GM12878 (cell line): ENCODE measurements around the gene TMEM244. TPM values are rescaled to one million over a fixed set of nuclear protein-coding genes. Genes with fewer than 3 reads are reported as not detected.

Experiments
- ATAC-seq: fragments of 200-7000 bp; cut with Tn5 transposase; 3 replicates; pipeline ENCODE4 v1.9.1; 2020; ENCODE audit warnings: mild to moderate bottlenecking, moderate library complexity
- BruUV-seq: library from RNA; stranded (reverse); fragments of 400-500 nt; replicated peaks from 2 replicates; lab custom pipeline; 2021; lab: Mats Ljungman, UMichigan
- CTCF ChIA-PET: fragments of 300-600 bp; sonication (Branson Sonifier 250); formaldehyde crosslinking; extraction: SDS; loops from one replicate; lab custom pipeline; 2021; ENCODE audit warnings: inconsistent platforms; lab: Yijun Ruan, JAX
- POLR2A ChIA-PET: fragments of 350-600 bp; formaldehyde crosslinking; extraction: SDS; loops from one replicate; lab custom pipeline; 2021; ENCODE audit warnings: inconsistent platforms; lab: Charles Lee
- RAD21 ChIA-PET: fragments of 300-600 bp; sonication (Branson Sonifier 250); formaldehyde crosslinking; loops from one replicate; lab custom pipeline; 2023; ENCODE audit warnings: antibody characterized with exemption; ENCODE audit not compliant: unreplicated experiment; lab: Charles Lee
- SMC1A ChIA-PET: fragments of 300-600 bp; sonication (Branson Sonifier 250); formaldehyde crosslinking; loops from one replicate; lab custom pipeline; 2023; ENCODE audit not compliant: unreplicated experiment, uncharacterized antibody; lab: Charles Lee
- DNase-seq: peaks from one replicate; pipeline ENCODE4 v3.0.0-alpha.2; 2011; ENCODE audit warnings: low read depth, low spot score
- FAIRE-seq: peaks from 3 replicates; lab custom pipeline; 2011; peaks lifted over from hg19 to GRCh38; lab: Jason Lieb, UNC
- H2AFZ ChIP-seq: 2 replicates; pipeline ENCODE4 v1.6.0; 2011; ENCODE audit warnings: low read depth, low read length, control low read depth; ENCODE audit not compliant: control insufficient read depth
- H3K27ac ChIP-seq: 2 replicates; pipeline ENCODE4 v1.5.1; 2011; ENCODE audit warnings: control low read depth; ENCODE audit not compliant: control insufficient read depth, insufficient read depth
- H3K27me3 ChIP-seq, 2 experiments: replicated peaks in 1 of 2; 2 replicates each; pipeline versions ENCODE4 v1.6.0 to v1.6.1; 2011; ENCODE audit warnings: low read length in 1 of 2; ENCODE audit not compliant: control insufficient read depth in 2 of 2, insufficient read depth in 2 of 2
- H3K36me3 ChIP-seq, 2 experiments: 2 replicates each; pipeline ENCODE4 v1.5.1; 2011; ENCODE audit warnings: low read length in 1 of 2; ENCODE audit not compliant: control insufficient read depth in 2 of 2, insufficient read depth in 2 of 2
- H3K4me1 ChIP-seq: 2 replicates; pipeline ENCODE4 v1.6.1; 2011; ENCODE audit warnings: mild to moderate bottlenecking, low read length, moderate library complexity, mixed read lengths; ENCODE audit not compliant: control insufficient read depth, insufficient read depth
- H3K4me2 ChIP-seq: 2 replicates; pipeline ENCODE4 v1.6.0; 2011; ENCODE audit warnings: control low read depth; ENCODE audit not compliant: control insufficient read depth, insufficient read depth
- H3K4me3 ChIP-seq: fragments of 200-600 bp; sonication (generic); 2 replicates; pipeline ENCODE4 v1.5.1; 2016
- H3K79me2 ChIP-seq: 2 replicates; pipeline ENCODE4 v1.6.0; 2011; ENCODE audit warnings: low read length; ENCODE audit not compliant: control insufficient read depth, insufficient read depth
- H3K9ac ChIP-seq: 2 replicates; pipeline ENCODE4 v1.8.0; 2011; ENCODE audit warnings: low read length, control low read depth, mixed read lengths; ENCODE audit not compliant: control insufficient read depth, insufficient read depth
- H3K9me3 ChIP-seq: replicated peaks from 3 replicates; pipeline ENCODE4 v1.5.1; 2011; ENCODE audit warnings: mild to moderate bottlenecking, low read length; ENCODE audit not compliant: control insufficient read depth, insufficient read depth
- H4K20me1 ChIP-seq: 2 replicates; pipeline ENCODE4 v1.6.0; 2011; ENCODE audit not compliant: control insufficient read depth, insufficient read depth
- CBX5 ChIP-seq: sonication (generic); IDR thresholded peaks from 2 replicates; pipeline ENCODE4 v1.6.1; 2016; ENCODE audit warnings: low read depth, moderate library complexity, mild to moderate bottlenecking, inconsistent platforms
- CHD1 ChIP-seq: IDR thresholded peaks from 2 replicates; pipeline ENCODE4 v1.6.1; 2012; ENCODE audit warnings: low read depth, low read length, improper control_type of control experiment
- HDGF ChIP-seq: fragments of 450-650 bp; IDR thresholded peaks from 2 replicates; pipeline ENCODE4 v1.6.1; 2016; ENCODE audit warnings: antibody characterized with exemption
- KDM1A ChIP-seq: fragments of 200-600 bp; sonication (generic); IDR thresholded peaks from 2 replicates; pipeline ENCODE4 v1.6.1; 2016; ENCODE audit warnings: borderline replicate concordance
- NR2C1 ChIP-seq: fragments of 450-650 bp; IDR thresholded peaks from 2 replicates; pipeline ENCODE4 v1.6.1; 2017; ENCODE audit warnings: antibody characterized with exemption, mild to moderate bottlenecking, moderate library complexity
- POLR2AphosphoS2 ChIP-seq: IDR thresholded peaks from 2 replicates; pipeline ENCODE4 v1.6.1; 2011; ENCODE audit warnings: low read depth, mild to moderate bottlenecking, low read length, improper control_type of control experiment, moderate library complexity
- RB1 ChIP-seq: fragments of 450-650 bp; formaldehyde crosslinking; IDR thresholded peaks from 2 replicates; pipeline ENCODE4 v1.6.1; 2017; ENCODE audit warnings: mild to moderate bottlenecking, borderline replicate concordance
- SIN3A ChIP-seq: IDR thresholded peaks from 2 replicates; pipeline ENCODE4 v1.6.1; 2012; ENCODE audit warnings: low read depth, low read length, improper control_type of control experiment
- SREBF1 ChIP-seq: IDR thresholded peaks from 2 replicates; pipeline ENCODE4 v1.6.1; 2012; ENCODE audit warnings: mild to moderate bottlenecking, low read length
- SRF ChIP-seq, 2 experiments: IDR thresholded peaks; 2 replicates each; pipeline ENCODE4 v1.6.1; 2011; ENCODE audit warnings: low read depth in 2 of 2, low read length in 2 of 2, mild to moderate bottlenecking in 1 of 2, moderate library complexity in 1 of 2
- TAF1 ChIP-seq: IDR thresholded peaks from 2 replicates; pipeline ENCODE4 v1.6.1; 2011; ENCODE audit warnings: mild to moderate bottlenecking, low read depth, low read length, borderline replicate concordance
- YY1 ChIP-seq: IDR thresholded peaks from 2 replicates; pipeline ENCODE4 v1.6.1; 2011; ENCODE audit warnings: low read depth, mild to moderate bottlenecking, low read length
- ZSCAN29 ChIP-seq: fragments of 450-650 bp; IDR thresholded peaks from 2 replicates; pipeline ENCODE4 v1.6.1; 2017; ENCODE audit warnings: mild to moderate bottlenecking, moderate library complexity
- WGBS: methylation state at CpG from one replicate; pipeline ENCODE4 v1.1.6; 2016; ENCODE audit warnings: low lambda C conversion rate; ENCODE audit not compliant: insufficient replicate concordance, insufficient coverage; ENCODE audit errors: missing lambda C conversion rate; 5-methylcytosine and 5-hydroxymethylcytosine counted together
- in situ Hi-C: fragments of 300-500 bp; cut with MboI; formaldehyde crosslinking; loops from 9 replicates; pipeline ENCODE4 v1.14.3; 2018; ENCODE audit warnings: mixed read lengths
- intact Hi-C: fragments of 100-400 bp; cut with micrococcal nuclease; formaldehyde crosslinking; loops from one replicate; pipeline ENCODE4 v1.14.2; 2022; ENCODE audit not compliant: unreplicated experiment
- polyA plus RNA-seq, 11 experiments: library from polyadenylated mRNA; depleted of rRNA in 4 of 11; unstranded in 6 of 11; stranded (reverse) in 5 of 11; fragments of >200 nt; fragmentation: Nextera tagmentation in 4 of 11; fragmentation: Illumina TruSeq in 1 of 11; extraction: Ambion mirVana in 4 of 11; extraction: Trizol in 1 of 11; gene quantifications; 1 replicate in 1 of 11; 2 replicates in 10 of 11; pipeline versions ENCODE4 v1.2.1 to v1.2.3, GENCODE V29; 2011 to 2016; ENCODE audit warnings: inconsistent platforms in 2 of 11, missing spikeins in 2 of 11, low read depth in 1 of 11
- total RNA-seq, 4 experiments: library from RNA; depleted of rRNA in 3 of 4; stranded (reverse); fragments of >200 nt in 3 of 4; fragmentation: Illumina TruSeq in 1 of 4; extraction: Trizol in 1 of 4; gene quantifications; 2 replicates each; pipeline versions ENCODE4 v1.2.1 to v1.2.3, GENCODE V29; 2013 to 2021
- TF ChIP-seq, protein P1 (sequence below): fragments of 450-650 bp; IDR thresholded peaks from 2 replicates; pipeline ENCODE4 v1.6.1; 2016; ENCODE audit warnings: mild to moderate bottlenecking
- TF ChIP-seq, protein P2 (sequence below): fragments of 450-650 bp; IDR thresholded peaks from 2 replicates; pipeline ENCODE4 v1.6.1; 2017; ENCODE audit warnings: antibody characterized with exemption, mild to moderate bottlenecking, moderate library complexity
- TF ChIP-seq, protein P3 (sequence below): IDR thresholded peaks from 2 replicates; pipeline ENCODE4 v1.6.1; 2012; ENCODE audit warnings: low read depth, low read length, improper control_type of control experiment
- TF ChIP-seq, protein P4 (sequence below), 3 experiments: IDR thresholded peaks in 2 of 3; conservative IDR thresholded peaks in 1 of 3; 2 replicates each; pipeline ENCODE4 v1.5.1; 2011; ENCODE audit warnings: low read depth in 3 of 3, low read length in 3 of 3, mild to moderate bottlenecking in 3 of 3, control low read depth in 2 of 3, moderate library complexity in 2 of 3, inconsistent platforms in 1 of 3, mixed read lengths in 1 of 3; ENCODE audit not compliant: control insufficient read depth in 2 of 3, insufficient read depth in 1 of 3; ENCODE audit errors: extremely low read depth in 1 of 3
- TF ChIP-seq, protein P5 (sequence below): IDR thresholded peaks from 2 replicates; pipeline ENCODE4 v1.6.1; 2012; ENCODE audit warnings: low read depth, low read length, improper control_type of control experiment

Gene TMEM244
- total and polyA plus RNA-seq, 10 of the 15 experiments (the other 5 are each of a cell fraction or from before 2014, with no cell fraction given), result 0.14 TPM; not detected in 9

DNA sequence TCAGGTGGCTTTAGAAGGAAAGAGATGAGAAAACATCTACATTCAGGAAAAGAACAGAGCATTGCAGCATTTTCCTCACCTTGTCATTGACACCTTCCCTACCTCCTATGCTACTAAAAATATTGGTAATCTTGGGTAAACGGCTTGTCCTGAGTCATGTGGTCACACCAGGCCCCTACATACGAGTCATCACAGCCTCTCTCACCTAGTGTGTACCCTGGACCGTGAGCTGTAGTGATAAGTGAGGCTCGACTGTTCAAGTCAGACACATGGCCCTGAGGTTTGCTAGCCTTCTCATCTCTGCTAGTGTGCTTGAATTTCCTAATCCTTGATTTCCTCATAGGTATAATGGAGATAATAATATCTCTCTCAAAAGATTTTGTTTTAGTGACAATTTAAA lies 29.6 kb upstream of the TMEM244 start:
- H3K27ac ChIP-seq, result no peak overlapping the region
- intact Hi-C loops (no loop called here), in situ Hi-C loops (no loop called here)
- H3K4me1 ChIP-seq, result no peaks in the 10 kb centered on the region; the same call in none of the 2 replicates
- no TSS peak for BruUV-seq
- H2AFZ ChIP-seq, result no peak overlapping the region; the same call in 1 of the 2 replicates
- ChIA-PET POLR2A (interaction anchor here (1.5 kb wide), 1 partner anchor 115 kb away, joined by 3 read pairs; no protein-coding TSS in a partner anchor), RAD21 (interaction anchor here (0.8 to 2.4 kb wide), 6 partner anchors 15 to 142 kb away, joined by 3 to 9 read pairs (median 3); no protein-coding TSS in a partner anchor), CTCF (interaction anchor here (0.8 to 2.8 kb wide), 9 partner anchors 10 to 391 kb away, joined by 3 to 11 read pairs (median 5); partner anchors contain the start of gene TMEM244), SMC1A (interaction anchor here (0.9 to 4.6 kb wide), 8 partner anchors 17 to 391 kb away, joined by 3 to 17 read pairs (median 5); no protein-coding TSS in a partner anchor)
- no peaks in the 10 kb centered on the region for H3K79me2 ChIP-seq
- no peak overlapping the region for H3K4me3 ChIP-seq
- H3K4me2 ChIP-seq, result no peak overlapping the region
- H3K9me3 ChIP-seq, result no peaks in the 10 kb centered on the region
- no peak overlapping the region for H3K9ac ChIP-seq
- TF ChIP-seq TAF1 (no peak), SRF (IDR thresholded peaks at IDR 0.05; ENCODE audit: low read depth in 2 of 2, low read length in 2 of 2) (no peak), YY1 (no peak), SREBF1 (no peak), CHD1 (no peak), HDGF (no peak), ZSCAN29 (no peak), NR2C1 (no peak), POLR2AphosphoS2 (no peak), CBX5 (no peak), KDM1A (no peak), RB1 (no peak), SIN3A (no peak)
- TF ChIP-seq, protein P1, sequence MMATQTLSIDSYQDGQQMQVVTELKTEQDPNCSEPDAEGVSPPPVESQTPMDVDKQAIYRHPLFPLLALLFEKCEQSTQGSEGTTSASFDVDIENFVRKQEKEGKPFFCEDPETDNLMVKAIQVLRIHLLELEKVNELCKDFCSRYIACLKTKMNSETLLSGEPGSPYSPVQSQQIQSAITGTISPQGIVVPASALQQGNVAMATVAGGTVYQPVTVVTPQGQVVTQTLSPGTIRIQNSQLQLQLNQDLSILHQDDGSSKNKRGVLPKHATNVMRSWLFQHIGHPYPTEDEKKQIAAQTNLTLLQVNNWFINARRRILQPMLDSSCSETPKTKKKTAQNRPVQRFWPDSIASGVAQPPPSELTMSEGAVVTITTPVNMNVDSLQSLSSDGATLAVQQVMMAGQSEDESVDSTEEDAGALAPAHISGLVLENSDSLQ, result no peak
- TF ChIP-seq, protein P2, sequence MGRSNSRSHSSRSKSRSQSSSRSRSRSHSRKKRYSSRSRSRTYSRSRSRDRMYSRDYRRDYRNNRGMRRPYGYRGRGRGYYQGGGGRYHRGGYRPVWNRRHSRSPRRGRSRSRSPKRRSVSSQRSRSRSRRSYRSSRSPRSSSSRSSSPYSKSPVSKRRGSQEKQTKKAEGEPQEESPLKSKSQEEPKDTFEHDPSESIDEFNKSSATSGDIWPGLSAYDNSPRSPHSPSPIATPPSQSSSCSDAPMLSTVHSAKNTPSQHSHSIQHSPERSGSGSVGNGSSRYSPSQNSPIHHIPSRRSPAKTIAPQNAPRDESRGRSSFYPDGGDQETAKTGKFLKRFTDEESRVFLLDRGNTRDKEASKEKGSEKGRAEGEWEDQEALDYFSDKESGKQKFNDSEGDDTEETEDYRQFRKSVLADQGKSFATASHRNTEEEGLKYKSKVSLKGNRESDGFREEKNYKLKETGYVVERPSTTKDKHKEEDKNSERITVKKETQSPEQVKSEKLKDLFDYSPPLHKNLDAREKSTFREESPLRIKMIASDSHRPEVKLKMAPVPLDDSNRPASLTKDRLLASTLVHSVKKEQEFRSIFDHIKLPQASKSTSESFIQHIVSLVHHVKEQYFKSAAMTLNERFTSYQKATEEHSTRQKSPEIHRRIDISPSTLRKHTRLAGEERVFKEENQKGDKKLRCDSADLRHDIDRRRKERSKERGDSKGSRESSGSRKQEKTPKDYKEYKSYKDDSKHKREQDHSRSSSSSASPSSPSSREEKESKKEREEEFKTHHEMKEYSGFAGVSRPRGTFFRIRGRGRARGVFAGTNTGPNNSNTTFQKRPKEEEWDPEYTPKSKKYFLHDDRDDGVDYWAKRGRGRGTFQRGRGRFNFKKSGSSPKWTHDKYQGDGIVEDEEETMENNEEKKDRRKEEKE, result no peak
- TF ChIP-seq, protein P3, sequence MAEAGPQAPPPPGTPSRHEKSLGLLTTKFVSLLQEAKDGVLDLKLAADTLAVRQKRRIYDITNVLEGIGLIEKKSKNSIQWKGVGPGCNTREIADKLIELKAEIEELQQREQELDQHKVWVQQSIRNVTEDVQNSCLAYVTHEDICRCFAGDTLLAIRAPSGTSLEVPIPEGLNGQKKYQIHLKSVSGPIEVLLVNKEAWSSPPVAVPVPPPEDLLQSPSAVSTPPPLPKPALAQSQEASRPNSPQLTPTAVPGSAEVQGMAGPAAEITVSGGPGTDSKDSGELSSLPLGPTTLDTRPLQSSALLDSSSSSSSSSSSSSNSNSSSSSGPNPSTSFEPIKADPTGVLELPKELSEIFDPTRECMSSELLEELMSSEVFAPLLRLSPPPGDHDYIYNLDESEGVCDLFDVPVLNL, result no peak
- TF ChIP-seq, protein P4, sequence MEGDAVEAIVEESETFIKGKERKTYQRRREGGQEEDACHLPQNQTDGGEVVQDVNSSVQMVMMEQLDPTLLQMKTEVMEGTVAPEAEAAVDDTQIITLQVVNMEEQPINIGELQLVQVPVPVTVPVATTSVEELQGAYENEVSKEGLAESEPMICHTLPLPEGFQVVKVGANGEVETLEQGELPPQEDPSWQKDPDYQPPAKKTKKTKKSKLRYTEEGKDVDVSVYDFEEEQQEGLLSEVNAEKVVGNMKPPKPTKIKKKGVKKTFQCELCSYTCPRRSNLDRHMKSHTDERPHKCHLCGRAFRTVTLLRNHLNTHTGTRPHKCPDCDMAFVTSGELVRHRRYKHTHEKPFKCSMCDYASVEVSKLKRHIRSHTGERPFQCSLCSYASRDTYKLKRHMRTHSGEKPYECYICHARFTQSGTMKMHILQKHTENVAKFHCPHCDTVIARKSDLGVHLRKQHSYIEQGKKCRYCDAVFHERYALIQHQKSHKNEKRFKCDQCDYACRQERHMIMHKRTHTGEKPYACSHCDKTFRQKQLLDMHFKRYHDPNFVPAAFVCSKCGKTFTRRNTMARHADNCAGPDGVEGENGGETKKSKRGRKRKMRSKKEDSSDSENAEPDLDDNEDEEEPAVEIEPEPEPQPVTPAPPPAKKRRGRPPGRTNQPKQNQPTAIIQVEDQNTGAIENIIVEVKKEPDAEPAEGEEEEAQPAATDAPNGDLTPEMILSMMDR (IDR thresholded peaks at IDR 0.05 in 2 of 3, conservative IDR thresholded peaks at IDR 0.05 in 1 of 3; ENCODE audit: control insufficient read depth in 2 of 3, extremely low read depth in 1 of 3, insufficient read depth in 1 of 3, low read depth in 3 of 3, low read length in 3 of 3), result no peak
- TF ChIP-seq, protein P5, sequence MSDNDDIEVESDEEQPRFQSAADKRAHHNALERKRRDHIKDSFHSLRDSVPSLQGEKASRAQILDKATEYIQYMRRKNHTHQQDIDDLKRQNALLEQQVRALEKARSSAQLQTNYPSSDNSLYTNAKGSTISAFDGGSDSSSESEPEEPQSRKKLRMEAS, result no peak
- ATAC-seq (peak; percentile 43), FAIRE-seq (no peak), DNase-seq (no peak)
- no peaks in the 10 kb centered on the region for H4K20me1 ChIP-seq
- 16% methylated on average over 4 of the region's 4 CpGs for WGBS
- H3K36me3 ChIP-seq, result no peaks in the 10 kb centered on the region
- H3K27me3 ChIP-seq, result no peaks in the 10 kb centered on the region
